MCF 10A (cell line): ENCODE data around the gene PGR. TPM values are rescaled to one million over a fixed set of nuclear protein-coding genes. Genes with fewer than 3 reads are reported as not detected.

Experiments
- BruUV-seq: library from RNA; stranded (reverse); fragments of 400-500 nt; replicated peaks from 2 replicates; lab custom pipeline; 2021; lab: Mats Ljungman, UMichigan
- CTCF ChIA-PET: fragments of 300-600 bp; sonication (Branson Sonifier 250); formaldehyde crosslinking; extraction: SDS; loops from one replicate; lab custom pipeline; 2021; ENCODE audit warnings: antibody characterized with exemption, inconsistent platforms; lab: Yijun Ruan, JAX
- POLR2A ChIA-PET: fragments of 300-600, 350-650 bp; sonication (Branson Sonifier 250); formaldehyde crosslinking; extraction: SDS; loops from one replicate; lab custom pipeline; 2020; ENCODE audit warnings: antibody characterized with exemption, inconsistent platforms; lab: Yijun Ruan, JAX
- DNase-seq: peaks from one replicate; pipeline ENCODE4 v3.0.0-alpha.2; 2018; ENCODE audit not compliant: unreplicated experiment
- H3K27ac Mint-ChIP-seq: one replicate; pipeline ENCODE4 v1.8.0; 2022; ENCODE audit warnings: mild to moderate bottlenecking, low read depth, mixed read lengths; ENCODE audit not compliant: unreplicated experiment
- H3K27me3 Mint-ChIP-seq: one replicate; pipeline ENCODE4 v1.8.0; 2022; ENCODE audit warnings: mixed read lengths; ENCODE audit not compliant: insufficient read depth, unreplicated experiment
- H3K36me3 Mint-ChIP-seq: one replicate; pipeline ENCODE4 v1.8.0; 2022; ENCODE audit warnings: mild to moderate bottlenecking, moderate library complexity, mixed read lengths; ENCODE audit not compliant: insufficient read depth, unreplicated experiment
- H3K4me1 Mint-ChIP-seq: one replicate; pipeline ENCODE4 v1.8.0; 2022; ENCODE audit warnings: mixed read lengths; ENCODE audit not compliant: insufficient read depth, unreplicated experiment
- H3K4me3 Mint-ChIP-seq: one replicate; pipeline ENCODE4 v1.8.0; 2022; ENCODE audit warnings: mild to moderate bottlenecking, moderate library complexity, mixed read lengths; ENCODE audit not compliant: unreplicated experiment
- H3K9me3 Mint-ChIP-seq: one replicate; pipeline ENCODE4 v1.8.0; 2022; ENCODE audit warnings: mixed read lengths; ENCODE audit not compliant: unreplicated experiment
- CTCF ChIP-seq: fragments of 200-600 bp; IDR thresholded peaks from one replicate; pipeline ENCODE4 v1.8.0; 2022; ENCODE audit warnings: antibody characterized with exemption, mild to moderate bottlenecking; ENCODE audit not compliant: unreplicated experiment
- intact Hi-C: fragments of 100-400 bp; cut with micrococcal nuclease; formaldehyde crosslinking; loops from 2 replicates; pipeline ENCODE4 v1.14.1; 2022
- total RNA-seq: library from RNA; stranded (reverse); gene quantifications from 2 replicates; pipeline ENCODE4 v1.2.3, GENCODE V29; 2022

The PGR gene
- total RNA-seq, 1 experiment from 2014 or later = not detected

- CTCF ChIA-PET = no interaction called here
- POLR2A ChIA-PET = no interaction called here
- no peak for TF ChIP-seq CTCF
- no peak overlapping the region for H3K4me3 Mint-ChIP-seq
- H3K27ac Mint-ChIP-seq = no peak overlapping the region
- H3K36me3 Mint-ChIP-seq = no peaks in the 10 kb centered on the region
- DNase-seq = no peak
- no peaks in the 10 kb centered on the region for H3K4me1 Mint-ChIP-seq
- peaks cover 27% of the 10 kb centered on the region for H3K27me3 Mint-ChIP-seq
- no peaks in the 10 kb centered on the region for H3K9me3 Mint-ChIP-seq
- intact Hi-C loops = no loop called here
- no TSS peak for BruUV-seq
Observed at GRCh38 chr11:101048479-101048878, 81.1 kb downstream of the PGR start.

- Mint-ChIP-seq H3K27ac (no peak overlapping the region), H3K9me3 (no peaks in the 10 kb centered on the region), H3K36me3 (no peaks in the 10 kb centered on the region), H3K4me1 (no peaks in the 10 kb centered on the region), H3K4me3 (no peak overlapping the region), H3K27me3 (peaks cover 20% of the 10 kb centered on the region)
- TF ChIP-seq CTCF = no peak
- DNase-seq = no peak
- intact Hi-C loops = no loop called here
- POLR2A ChIA-PET = no interaction called here
- BruUV-seq = no TSS peak
- CTCF ChIA-PET = no interaction called here
Observed at GRCh38 chr11:101046947-101047346, 82.7 kb downstream of the PGR start.

- H3K27ac Mint-ChIP-seq = no peak overlapping the region
- H3K27me3 Mint-ChIP-seq = peaks cover 24% of the 10 kb centered on the region
- no peaks in the 10 kb centered on the region for H3K4me1 Mint-ChIP-seq
- ChIA-PET POLR2A (no interaction called here), CTCF (no interaction called here)
- no TSS peak for BruUV-seq
- no peaks in the 10 kb centered on the region for H3K36me3 Mint-ChIP-seq
- H3K9me3 Mint-ChIP-seq = no peaks in the 10 kb centered on the region
- intact Hi-C loops = no loop called here
- no peak overlapping the region for H3K4me3 Mint-ChIP-seq
- TF ChIP-seq CTCF = no peak
- DNase-seq = no peak
Observed at GRCh38 chr11:101045415-101045814, 84.2 kb downstream of the PGR start.

- Mint-ChIP-seq H3K4me3 (no peak overlapping the region), H3K27me3 (peaks cover 35% of the 10 kb centered on the region), H3K4me1 (no peaks in the 10 kb centered on the region), H3K27ac (no peak overlapping the region), H3K36me3 (no peaks in the 10 kb centered on the region), H3K9me3 (no peaks in the 10 kb centered on the region)
- BruUV-seq = no TSS peak
- ChIA-PET POLR2A (no interaction called here), CTCF (no interaction called here)
- no peak for TF ChIP-seq CTCF
- intact Hi-C loops = no loop called here
- DNase-seq = no peak
Observed at GRCh38 chr11:101043940-101044339, 85.7 kb downstream of the PGR start.
